Gastrocnemius medialis (tissue), 4 donors: ENCODE data around the gene ATF4. TPM values are rescaled to one million over a fixed set of nuclear protein-coding genes. Genes with fewer than 3 reads are reported as not detected.

Experiments
- ATAC-seq, 2 donors: fragments of 150-250 bp; one replicate each; pipeline ENCODE4 v1.9.1; 2016
- DNase-seq, 2 donors: peaks; one replicate each; pipeline ENCODE4 v3.0.0-alpha.2; 2019
- H3K27ac ChIP-seq, 4 donors: fragments of 200-600 bp; sonication (generic); 1 replicate in 1 of 4; 2 replicates in 3 of 4; pipeline ENCODE4 v1.5.1; 2016 to 2018; ENCODE audit warnings: mild to moderate bottlenecking in 2 of 4, moderate library complexity in 1 of 4
- H3K27me3 ChIP-seq, 3 donors: fragments of 200-600 bp; sonication (generic) in 2 of 3; 1 replicate in 1 of 3; 2 replicates in 2 of 3; pipeline versions ENCODE4 v1.5.1 to v1.6.0; 2016 to 2019; ENCODE audit warnings: mild to moderate bottlenecking in 1 of 3, moderate library complexity in 1 of 3
- H3K36me3 ChIP-seq, 2 donors: fragments of 200-600 bp; sonication (generic) in 1 of 2; one replicate each; pipeline ENCODE4 v1.5.1; 2017 to 2018
- H3K4me1 ChIP-seq, 2 donors: fragments of 200-600 bp; sonication (generic) in 1 of 2; one replicate each; pipeline ENCODE4 v1.5.1; 2016 to 2017; ENCODE audit warnings: mild to moderate bottlenecking in 2 of 2
- H3K4me3 ChIP-seq, 4 donors: fragments of 200-600 bp; sonication (generic) in 3 of 4; 1 replicate in 1 of 4; 2 replicates in 3 of 4; pipeline ENCODE4 v1.5.1; 2016 to 2019; ENCODE audit warnings: mild to moderate bottlenecking in 2 of 4
- H3K9me3 ChIP-seq, 3 donors: fragments of 200-600 bp; sonication (generic) in 2 of 3; 1 replicate in 1 of 3; 2 replicates in 2 of 3; pipeline ENCODE4 v1.5.1; 2016 to 2019
- CTCF ChIP-seq, 5 experiments: fragments of 450-650 bp in 3 of 5; fragments of 200-600 bp in 2 of 5; sonication (generic) in 2 of 5; IDR thresholded peaks in 4 of 5; conservative IDR thresholded peaks in 1 of 5; 1 replicate in 4 of 5; 2 replicates in 1 of 5; pipeline ENCODE4 v1.5.1; 2016 to 2019; ENCODE audit warnings: antibody characterized with exemption in 5 of 5, mild to moderate bottlenecking in 3 of 5, moderate library complexity in 3 of 5
- POLR2A ChIP-seq, 2 donors: fragments of 450-650 bp; IDR thresholded peaks; one replicate each; pipeline ENCODE4 v1.6.1; 2017; ENCODE audit warnings: antibody characterized with exemption in 2 of 2, mild to moderate bottlenecking in 2 of 2, moderate library complexity in 2 of 2
- in situ Hi-C, 4 donors: fragments of 200-750 bp; cut with MboI; loops; one replicate each; pipeline versions ENCODE4 v1.15.0 to v1.8.0; 2017; ENCODE audit warnings: low sequenced_read_pairs in 4 of 4
- intact Hi-C: fragments of 100-400 bp; cut with DNase I; formaldehyde crosslinking; loops from one replicate; pipeline ENCODE4 v1.15.1; 2023; ENCODE audit warnings: low total_unique reads
- total RNA-seq, 4 donors: library from RNA; depleted of rRNA; stranded (reverse); fragments of >200 nt; gene quantifications; one replicate each; pipeline versions ENCODE4 v1.1.0 to v1.2.3, GENCODE V29; 2016

The ATF4 gene
- total RNA-seq, 4 donors from 2014 or later, result 480 to 666 (median 533) TPM

GRCh38 chr22:39536711-39537110, 16.3 kb downstream of the ATF4 start:
- H3K4me1 ChIP-seq, result peaks cover 3 to 7% of the 10 kb centered on the region in 2 donors
- TF ChIP-seq POLR2A (IDR thresholded peaks at IDR 0.05) (no peak), CTCF (IDR thresholded peaks at IDR 0.05 in 4 of 5, conservative IDR thresholded peaks at IDR 0.05 in 1 of 5) (no peak)
- no peaks in the 10 kb centered on the region for H3K9me3 ChIP-seq
- no peaks in the 10 kb centered on the region for H3K27me3 ChIP-seq
- no peak for DNase-seq
- ATAC-seq, result no peak
- in situ Hi-C loops, result loop anchor here (5.0 to 25.0 kb wide), 6 partner anchors 132 to 826 kb away; partner anchors contain the start of genes ADSL (in 2 of the 4) and SGSM3 (in 1 of the 4)
- intact Hi-C loops, result no loop called here
- no peak overlapping the region for H3K4me3 ChIP-seq
- no peaks in the 10 kb centered on the region for H3K36me3 ChIP-seq
- no peak overlapping the region for H3K27ac ChIP-seq

- no peak for DNase-seq
- no peaks in the 10 kb centered on the region for H3K36me3 ChIP-seq
- H3K9me3 ChIP-seq, result no peaks in the 10 kb centered on the region
- TF ChIP-seq CTCF (IDR thresholded peaks at IDR 0.05 in 4 of 5, conservative IDR thresholded peaks at IDR 0.05 in 1 of 5) (no peak), POLR2A (IDR thresholded peaks at IDR 0.05) (no peak)
- H3K27me3 ChIP-seq, result peaks cover 0 to 9% (median 2%) of the 10 kb centered on the region in 3 donors
- H3K4me3 ChIP-seq, result no peak overlapping the region
- H3K27ac ChIP-seq, result no peak overlapping the region
- peaks cover 0 to 4% of the 10 kb centered on the region in 2 donors for H3K4me1 ChIP-seq
- in situ Hi-C loops, result loop anchor here (5.0 to 25.0 kb wide), 6 partner anchors 133 to 824 kb away; partner anchors contain the start of genes ADSL (in 2 of the 4) and SGSM3 (in 1 of the 4)
- no peak for ATAC-seq
- intact Hi-C loops, result no loop called here
Observed at GRCh38 chr22:39537975-39538374, 17.6 kb downstream of the ATF4 start.

- H3K36me3 ChIP-seq, result no peaks in the 10 kb centered on the region
- no peak overlapping the region for H3K4me3 ChIP-seq
- DNase-seq, result no peak
- intact Hi-C loops, result no loop called here
- no peaks in the 10 kb centered on the region for H3K4me1 ChIP-seq
- in situ Hi-C loops, result loop anchor here in 3 of 4 donors (10.0 to 25.0 kb wide), 4 partner anchors 492 to 819 kb away; partner anchors contain the start of genes ADSL (in 2 of the 3) and SGSM3 (in 1 of the 3)
- no peak for ATAC-seq
- no peak overlapping the region for H3K27ac ChIP-seq
- peaks cover 11 to 38% (median 23%) of the 10 kb centered on the region in 3 donors for H3K27me3 ChIP-seq
- H3K9me3 ChIP-seq, result no peaks in the 10 kb centered on the region
- no peak for TF ChIP-seq CTCF (IDR thresholded peaks at IDR 0.05 in 4 of 5, conservative IDR thresholded peaks at IDR 0.05 in 1 of 5)
- TF ChIP-seq POLR2A (IDR thresholded peaks at IDR 0.05), result no peak
Observed at GRCh38 chr22:39543095-39543494, 22.7 kb downstream of the ATF4 start.

GRCh38 chr22:39545386-39546365, 25.3 kb downstream of the ATF4 start:
- no peak for DNase-seq
- intact Hi-C loops, result no loop called here

More at GRCh38 chr22:39545386-39546365, 25.3 kb downstream of the ATF4 start:
- in situ Hi-C loops, result loop anchor here in 3 of 4 donors (10.0 to 25.0 kb wide), 4 partner anchors 489 to 817 kb away; partner anchors contain the start of genes ADSL (in 2 of the 3) and SGSM3 (in 1 of the 3)
- Histone ChIP-seq H3K4me1 (no peaks in the 10 kb centered on the region), H3K27me3 (peaks cover 18 to 41% (median 38%) of the 10 kb centered on the region in 3 donors), H3K4me3 (no peak overlapping the region), H3K36me3 (no peaks in the 10 kb centered on the region), H3K9me3 (no peaks in the 10 kb centered on the region), H3K27ac (no peak overlapping the region)
- ATAC-seq, result no peak
- no peak for TF ChIP-seq CTCF (IDR thresholded peaks at IDR 0.05 in 4 of 5, conservative IDR thresholded peaks at IDR 0.05 in 1 of 5)
- TF ChIP-seq POLR2A (IDR thresholded peaks at IDR 0.05), result no peak
